Mesenchymal stem cell (in vitro differentiated cells and primary cell): ENCODE data around the gene FKBP11.

Experiments used
- DNase-seq: peaks from one replicate; pipeline ENCODE4 v3.0.0-alpha.2; 2013
- H2AFZ ChIP-seq: one replicate; pipeline ENCODE4 v1.6.1; 2013; ENCODE audit warnings: low read depth, mild to moderate bottlenecking, control low read depth, inconsistent platforms, low read length, moderate library complexity
- H2AK5ac ChIP-seq: 2 replicates; pipeline ENCODE4 v1.6.1; 2013; ENCODE audit warnings: low read length, moderate library complexity, mild to moderate bottlenecking, inconsistent platforms; ENCODE audit not compliant: severe bottlenecking
- H2BK120ac ChIP-seq: one replicate; pipeline ENCODE4 v1.6.1; 2013; ENCODE audit warnings: low read depth, mild to moderate bottlenecking, inconsistent platforms, low read length, moderate library complexity
- H2BK12ac ChIP-seq, 2 experiments: one replicate each; pipeline ENCODE4 v1.6.1; 2013; ENCODE audit warnings: inconsistent platforms in 2 of 2, low read length in 2 of 2, mild to moderate bottlenecking in 2 of 2, moderate library complexity in 2 of 2, control low read depth in 1 of 2
- H2BK15ac ChIP-seq: one replicate; pipeline ENCODE4 v1.6.1; 2013; ENCODE audit warnings: mild to moderate bottlenecking, low read depth, inconsistent platforms; ENCODE audit not compliant: poor library complexity, severe bottlenecking
- H2BK5ac ChIP-seq: 2 replicates; pipeline ENCODE4 v1.6.1; 2013; ENCODE audit warnings: low read depth, mild to moderate bottlenecking, low read length, control low read depth, inconsistent platforms; ENCODE audit not compliant: poor library complexity, severe bottlenecking
- H3K14ac ChIP-seq, 2 experiments: one replicate each; pipeline ENCODE4 v1.6.1; 2013; ENCODE audit warnings: inconsistent platforms in 2 of 2, low read length in 2 of 2, control low read depth in 1 of 2, mild to moderate bottlenecking in 1 of 2, moderate library complexity in 1 of 2
- H3K18ac ChIP-seq, 2 experiments: one replicate each; pipeline ENCODE4 v1.6.1; 2013; ENCODE audit warnings: inconsistent platforms in 2 of 2, low read length in 2 of 2, control low read depth in 1 of 2, low read depth in 1 of 2, mild to moderate bottlenecking in 1 of 2
- H3K23ac ChIP-seq, 2 experiments: one replicate each; pipeline ENCODE4 v1.6.1; 2013; ENCODE audit warnings: inconsistent platforms in 2 of 2, low read length in 2 of 2, mild to moderate bottlenecking in 2 of 2, moderate library complexity in 2 of 2, control low read depth in 1 of 2
- H3K27ac ChIP-seq: 2 replicates; pipeline ENCODE4 v1.5.1; 2013; ENCODE audit warnings: mild to moderate bottlenecking, moderate library complexity, low read length, control low read depth, inconsistent platforms; ENCODE audit not compliant: poor library complexity, severe bottlenecking
- H3K27me3 ChIP-seq, 2 experiments: 2 replicates each; pipeline versions ENCODE4 v1.6.1 to v1.7.0; 2013; ENCODE audit warnings: low read length in 2 of 2, mild to moderate bottlenecking in 2 of 2, moderate library complexity in 2 of 2, control low read depth in 1 of 2, inconsistent platforms in 1 of 2; ENCODE audit not compliant: control insufficient read depth in 1 of 2, insufficient read depth in 1 of 2
- H3K36me3 ChIP-seq, 2 experiments: 2 replicates each; pipeline versions ENCODE4 v1.6.1 to v1.7.0; 2013; ENCODE audit warnings: low read length in 2 of 2, control low read depth in 1 of 2, inconsistent platforms in 1 of 2, low read depth in 1 of 2, mild to moderate bottlenecking in 1 of 2; ENCODE audit not compliant: insufficient read depth in 2 of 2, control insufficient read depth in 1 of 2
- H3K4ac ChIP-seq, 2 experiments: one replicate each; pipeline ENCODE4 v1.6.1; 2013; ENCODE audit warnings: inconsistent platforms in 2 of 2, low read length in 2 of 2, mild to moderate bottlenecking in 2 of 2, moderate library complexity in 2 of 2, control low read depth in 1 of 2, low read depth in 1 of 2
- H3K4me1 ChIP-seq: 2 replicates; pipeline ENCODE4 v1.6.1; 2013; ENCODE audit warnings: low read depth, low read length, control low read depth; ENCODE audit not compliant: control insufficient read depth, insufficient read depth
- H3K4me2 ChIP-seq: 2 replicates; pipeline ENCODE4 v1.6.1; 2013; ENCODE audit warnings: low read length, mild to moderate bottlenecking, inconsistent platforms; ENCODE audit not compliant: poor library complexity, severe bottlenecking
- H3K4me3 ChIP-seq, 2 experiments: 2 replicates each; pipeline versions ENCODE4 v1.5.1 to v1.7.0; 2013; ENCODE audit warnings: low read length in 2 of 2, mild to moderate bottlenecking in 2 of 2, control low read depth in 1 of 2, low read depth in 1 of 2; ENCODE audit not compliant: insufficient read depth in 1 of 2
- H3K79me1 ChIP-seq: replicated peaks from 2 replicates; pipeline ENCODE4 v1.6.1; 2013; ENCODE audit warnings: mild to moderate bottlenecking, control low read depth, low read length, inconsistent platforms; ENCODE audit not compliant: poor library complexity, severe bottlenecking
- H3K9ac ChIP-seq: 2 replicates; pipeline ENCODE4 v1.7.0; 2013; ENCODE audit warnings: mild to moderate bottlenecking, low read length, moderate library complexity
- H3K9me3 ChIP-seq: 2 replicates; pipeline ENCODE4 v1.7.0; 2013; ENCODE audit warnings: mild to moderate bottlenecking, low read length; ENCODE audit not compliant: control insufficient read depth
- H4K8ac ChIP-seq: one replicate; pipeline ENCODE4 v1.6.1; 2013; ENCODE audit warnings: inconsistent platforms, mild to moderate bottlenecking, low read length, moderate library complexity
- H4K91ac ChIP-seq: one replicate; pipeline ENCODE4 v1.6.1; 2013; ENCODE audit warnings: mild to moderate bottlenecking, low read length, inconsistent platforms
- WGBS: methylation state at CpG from one replicate; pipeline ENCODE4 v1.1.7; 2013; ENCODE audit warnings: mixed read lengths; 5-methylcytosine and 5-hydroxymethylcytosine counted together

FKBP11 gene

GRCh38 chr12:48882315-48882687, 43.0 kb downstream of the FKBP11 start:
- Histone ChIP-seq H2AK5ac (no peak overlapping the region), H2AFZ (no peak overlapping the region), H3K18ac (peak overlapping the region in 1 of 2 experiments; percentile 28), H3K4ac (no peak overlapping the region), H3K79me1 (no peaks in the 10 kb centered on the region), H2BK12ac (no peak overlapping the region), H3K23ac (no peak overlapping the region), H3K27ac (no peak overlapping the region), H3K9me3 (no peaks in the 10 kb centered on the region), H2BK5ac (no peak overlapping the region), H4K91ac (no peak overlapping the region), H3K27me3 (peaks cover 35 to 55% of the 10 kb centered on the region in 2 experiments), H3K14ac (no peak overlapping the region), H3K4me3 (peak overlapping the region in 1 of 2 experiments; percentile 54), H4K8ac (peak overlapping the region; percentile 55), H3K36me3 (no peaks in the 10 kb centered on the region), H3K4me1 (peaks cover 8% of the 10 kb centered on the region), H2BK120ac (no peak overlapping the region), H3K9ac (peak overlapping the region; percentile 5), H3K4me2 (peak overlapping the region; percentile 44), H2BK15ac (no peak overlapping the region)
- peak; percentile 96 for DNase-seq
- 2% methylated on average over 7 of the region's 10 CpGs for WGBS

- DNase-seq = peak; percentile 83
- Histone ChIP-seq H4K91ac (no peak overlapping the region), H3K4me1 (peaks cover 8% of the 10 kb centered on the region), H2BK120ac (no peak overlapping the region), H3K79me1 (no peaks in the 10 kb centered on the region), H3K27ac (no peak overlapping the region), H3K9ac (peak overlapping the region; percentile 5), H3K23ac (no peak overlapping the region), H3K14ac (no peak overlapping the region), H2BK5ac (no peak overlapping the region), H4K8ac (peak overlapping the region; percentile 55), H2BK12ac (peak overlapping the region in 1 of 2 experiments; percentile 47), H3K4me2 (peak overlapping the region; percentile 44), H3K18ac (peak overlapping the region; percentile 28 to 78), H3K9me3 (no peaks in the 10 kb centered on the region), H3K4me3 (peak overlapping the region in 1 of 2 experiments; percentile 54), H2AFZ (no peak overlapping the region), H3K4ac (peak overlapping the region in 1 of 2 experiments; percentile 26), H3K36me3 (no peaks in the 10 kb centered on the region), H2AK5ac (no peak overlapping the region), H2BK15ac (no peak overlapping the region), H3K27me3 (peaks cover 35 to 55% of the 10 kb centered on the region in 2 experiments)
- WGBS = 47% methylated on average over 9 of the region's 9 CpGs
These were observed 43.5 kb downstream of the FKBP11 start for GRCh38 chr12:48881686-48882314.

GRCh38 chr12:48880647-48881046, 44.6 kb downstream of the FKBP11 start:
- Histone ChIP-seq H3K27ac (no peak overlapping the region), H2AK5ac (no peak overlapping the region), H3K18ac (no peak overlapping the region), H3K79me1 (no peaks in the 10 kb centered on the region), H3K4me1 (peaks cover 8% of the 10 kb centered on the region), H3K4ac (no peak overlapping the region), H3K4me3 (no peak overlapping the region), H3K14ac (no peak overlapping the region), H4K8ac (no peak overlapping the region), H4K91ac (no peak overlapping the region), H3K27me3 (peaks cover 35 to 55% of the 10 kb centered on the region in 2 experiments), H3K9me3 (no peaks in the 10 kb centered on the region), H3K4me2 (no peak overlapping the region), H2AFZ (no peak overlapping the region), H2BK5ac (no peak overlapping the region), H2BK120ac (no peak overlapping the region), H3K23ac (no peak overlapping the region), H3K36me3 (no peaks in the 10 kb centered on the region), H2BK12ac (no peak overlapping the region), H3K9ac (no peak overlapping the region), H2BK15ac (no peak overlapping the region)
- 93% methylated on average over 8 of the region's 9 CpGs for WGBS
- DNase-seq = no peak

- Histone ChIP-seq H2BK15ac (no peak overlapping the region), H3K4me2 (no peak overlapping the region), H4K91ac (no peak overlapping the region), H3K36me3 (no peaks in the 10 kb centered on the region), H3K79me1 (no peaks in the 10 kb centered on the region), H3K9ac (no peak overlapping the region), H2AK5ac (no peak overlapping the region), H3K4ac (no peak overlapping the region), H2BK12ac (no peak overlapping the region), H3K4me1 (peaks cover 5% of the 10 kb centered on the region), H2AFZ (no peak overlapping the region), H3K4me3 (no peak overlapping the region), H3K18ac (no peak overlapping the region), H4K8ac (no peak overlapping the region), H3K23ac (no peak overlapping the region), H2BK120ac (no peak overlapping the region), H2BK5ac (no peak overlapping the region), H3K27ac (no peak overlapping the region), H3K9me3 (no peaks in the 10 kb centered on the region), H3K27me3 (peaks cover 28 to 46% of the 10 kb centered on the region in 2 experiments), H3K14ac (no peak overlapping the region)
- no peak for DNase-seq
- WGBS = 87% methylated on average over 2 of the region's 2 CpGs
These were observed 46.7 kb downstream of the FKBP11 start for GRCh38 chr12:48878548-48878947.
